Stimulated activated CD4-positive, alpha-beta T cell treated with anti-CD3 and anti-CD28 coated beads, Interleukin-1b, Interleukin-23, amount 100 ng/mL, for 4 hours (primary cell): ENCODE measurements around the gene CLEC16A.

Experiments
- DNase-seq, 2 donors: peaks; one replicate each; pipeline ENCODE4 v3.0.0-alpha.2; 2020; ENCODE audit warnings: low read depth in 2 of 2

The CLEC16A gene

DNA sequence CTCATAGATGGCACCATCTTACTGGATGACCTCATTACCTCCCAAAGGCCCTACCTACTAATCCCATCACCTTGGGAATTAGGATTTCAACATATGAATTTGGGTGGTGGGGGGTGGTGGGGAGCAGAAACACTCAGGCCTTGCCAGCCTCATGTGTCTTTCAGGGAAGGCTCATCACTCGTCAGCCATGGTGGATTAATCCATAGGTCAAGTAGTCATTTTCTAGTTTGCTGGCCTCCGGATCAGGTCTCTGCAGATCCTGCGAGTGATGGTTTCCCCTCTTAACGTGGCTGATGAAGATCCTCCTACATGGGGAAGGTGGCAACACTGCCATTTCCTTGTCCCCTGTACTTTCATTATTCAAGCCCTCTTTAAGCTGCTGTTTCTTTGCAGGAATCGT, 101.1 kb downstream of the CLEC16A start:
- DNase-seq = no peak

DNA sequence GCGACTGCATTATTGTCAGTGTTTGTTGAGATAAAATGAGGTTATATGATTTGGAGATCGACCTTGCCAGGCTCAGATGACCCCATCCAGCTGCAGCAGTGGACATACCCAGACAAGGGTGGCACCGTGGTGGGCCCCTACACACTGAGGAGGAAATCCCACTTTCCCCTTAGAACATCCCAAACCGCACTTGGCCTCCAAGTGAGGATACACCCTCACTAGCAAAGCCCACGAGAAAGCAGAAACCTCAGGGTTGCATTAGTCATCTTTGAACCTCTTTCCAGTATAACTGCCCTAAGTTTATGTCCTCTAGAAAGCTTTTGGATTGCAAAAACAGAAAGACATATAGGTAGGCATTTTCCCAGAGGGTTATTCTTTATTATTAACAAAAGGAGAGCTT, 101.5 kb downstream of the CLEC16A start:
- DNase-seq = no peak

DNA sequence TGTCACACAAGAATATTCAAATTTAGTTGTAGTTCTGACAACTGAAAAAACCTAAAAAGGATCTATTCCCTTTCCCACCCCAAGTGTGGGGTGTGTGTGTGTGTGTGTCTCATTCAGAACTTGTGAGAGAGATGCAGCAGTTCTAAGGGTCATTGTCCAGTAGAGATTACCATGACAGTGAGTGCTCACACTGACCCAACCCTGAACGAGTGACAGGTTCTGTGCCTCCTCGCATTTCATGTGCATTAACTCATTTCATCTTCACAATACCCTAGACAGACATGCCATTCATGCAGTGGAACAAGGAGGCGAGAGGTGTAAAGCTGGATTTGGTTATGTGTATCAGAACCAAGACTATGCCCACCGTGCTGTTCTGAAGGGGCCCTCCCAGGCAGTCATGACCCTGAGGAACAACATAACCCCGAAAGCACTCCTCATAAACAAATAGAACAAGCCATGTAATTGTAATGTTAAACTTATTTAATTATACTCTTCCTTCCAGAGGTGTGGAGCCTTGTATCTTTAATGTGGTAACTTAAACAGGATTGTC, 102.1 kb downstream of the CLEC16A start:
- no peak for DNase-seq

DNA sequence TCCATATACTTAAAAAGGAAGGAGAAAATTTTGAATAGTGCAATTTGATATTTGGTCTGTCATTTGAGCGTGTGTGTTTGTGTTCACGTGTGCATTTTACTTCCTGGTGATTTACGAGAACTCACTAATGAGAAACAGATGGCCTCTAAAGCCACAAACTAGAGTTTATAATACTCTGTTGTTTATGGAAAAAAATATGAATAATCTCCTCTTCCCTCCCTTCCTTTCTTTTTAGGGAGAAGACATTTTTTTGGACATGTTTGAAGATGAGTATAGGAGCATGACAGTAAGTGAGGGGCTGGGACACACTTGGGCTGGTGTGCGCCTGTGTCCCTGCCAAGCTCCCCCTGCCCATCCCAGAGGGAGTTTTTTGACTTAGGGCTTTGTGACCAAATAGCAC, 102.7 kb downstream of the CLEC16A start:
- DNase-seq = no peak

DNA sequence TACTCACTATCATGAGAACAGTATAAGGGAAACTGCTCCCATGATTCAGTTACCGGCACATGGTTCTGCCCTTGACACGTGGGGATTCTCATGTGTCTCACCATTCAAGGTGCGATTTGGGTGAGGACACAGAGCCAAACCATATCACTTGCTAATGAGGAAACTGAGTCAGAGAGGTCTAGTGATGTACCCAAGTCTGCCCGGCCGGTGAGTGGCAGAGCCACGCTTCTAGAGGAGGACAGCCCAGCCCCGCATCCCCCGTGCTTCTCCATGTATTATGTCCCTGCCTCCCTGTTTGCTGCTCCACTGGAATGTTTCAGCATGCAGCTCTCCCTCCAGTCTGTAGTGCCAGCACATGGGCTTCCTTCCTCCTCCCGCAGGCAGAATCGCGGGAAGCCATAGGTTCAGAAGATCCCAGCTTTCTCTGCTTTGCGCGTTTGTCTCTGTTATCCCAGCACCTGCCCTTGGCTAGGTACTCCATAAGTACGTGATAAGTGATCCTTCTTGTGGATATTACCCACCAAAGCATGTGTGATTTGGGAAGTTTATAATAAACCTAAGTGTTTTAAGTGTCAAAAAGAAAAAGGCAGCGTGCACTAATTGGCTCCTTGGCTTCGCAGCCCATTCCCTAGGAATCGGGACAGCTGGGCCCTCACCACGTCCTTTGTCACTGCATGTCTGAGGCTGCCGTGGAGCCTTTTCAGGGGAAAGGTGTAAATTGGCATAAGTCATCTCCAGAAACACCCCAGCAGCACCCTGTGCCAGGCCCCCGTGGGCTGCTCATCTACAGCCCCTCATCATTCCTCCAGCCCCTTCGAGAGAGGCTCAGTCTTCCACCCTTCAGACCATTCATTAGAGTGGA, 103.8 kb downstream of the CLEC16A start:
- DNase-seq = no peak

DNA sequence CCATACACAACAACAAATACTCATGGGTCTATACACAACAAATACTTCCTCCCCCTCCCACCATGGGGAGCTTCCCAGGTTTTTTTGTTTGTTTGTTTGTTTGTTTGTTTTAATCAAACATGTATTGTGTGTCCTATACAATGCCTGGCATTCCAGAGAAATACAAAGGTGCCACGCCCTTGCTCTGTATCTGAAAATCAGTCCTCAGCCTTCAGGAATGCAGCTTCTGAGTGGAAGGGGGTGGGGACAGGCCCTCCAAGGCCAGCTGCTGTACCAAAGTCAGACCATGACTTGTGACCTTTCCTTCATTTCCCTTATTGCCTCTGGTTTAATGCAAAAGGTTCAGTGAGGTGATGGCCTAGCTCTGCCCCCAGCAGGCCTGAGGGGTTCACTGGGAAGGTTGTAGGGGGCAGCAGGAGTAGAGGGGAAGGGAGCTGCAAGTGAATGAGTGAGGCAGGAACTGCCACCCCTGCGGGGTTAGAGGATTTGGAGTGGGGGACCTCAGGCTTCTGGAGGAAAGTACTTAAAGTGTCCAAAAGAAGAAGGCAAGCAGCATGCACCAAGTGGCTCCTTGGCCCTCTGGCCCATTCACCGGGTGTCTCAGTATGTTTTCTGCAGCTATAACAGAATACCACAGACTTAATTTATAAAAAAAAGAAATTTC, 105.2 kb downstream of the CLEC16A start:
- no peak for DNase-seq

DNA sequence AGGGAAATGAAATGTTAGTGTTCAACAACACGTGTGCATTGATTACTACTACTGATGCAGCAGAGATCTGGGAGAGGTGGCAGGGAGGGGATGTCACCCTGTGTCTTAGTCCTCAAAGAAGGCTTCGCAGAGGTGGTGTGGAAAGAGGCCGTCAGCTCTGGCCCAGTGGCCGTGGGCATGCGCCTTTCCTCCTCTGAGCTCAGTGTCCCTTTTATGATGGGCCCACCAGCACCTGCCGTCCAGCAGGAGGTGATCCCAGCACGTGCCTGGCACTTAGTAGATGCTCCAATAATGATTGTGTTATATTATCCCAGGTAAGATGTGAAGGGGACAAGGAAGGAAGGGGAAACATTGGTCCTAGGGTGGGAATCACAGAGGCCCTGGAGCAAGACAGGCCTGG, 106.2 kb downstream of the CLEC16A start:
- DNase-seq = no peak

DNA sequence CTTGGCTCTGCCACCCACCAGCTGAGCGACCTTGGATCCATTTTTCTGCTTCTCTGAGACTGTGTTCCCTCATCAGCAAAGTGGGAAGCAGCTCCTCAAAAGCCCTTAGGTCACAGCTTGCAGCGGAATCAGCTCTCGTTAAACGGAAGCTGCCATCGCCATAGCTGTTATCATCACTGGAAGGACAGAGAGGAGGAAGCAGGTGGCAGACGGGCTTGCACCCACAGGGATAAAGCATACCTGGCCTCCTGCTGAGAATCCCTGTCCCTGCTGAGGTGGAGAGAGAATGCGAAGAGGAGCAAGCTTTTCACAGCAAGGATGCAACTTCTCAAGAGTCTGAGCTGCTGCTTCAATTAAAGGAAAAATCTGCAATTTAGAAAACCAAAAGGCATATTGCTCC, 106.6 kb downstream of the CLEC16A start:
- DNase-seq = no peak

DNA sequence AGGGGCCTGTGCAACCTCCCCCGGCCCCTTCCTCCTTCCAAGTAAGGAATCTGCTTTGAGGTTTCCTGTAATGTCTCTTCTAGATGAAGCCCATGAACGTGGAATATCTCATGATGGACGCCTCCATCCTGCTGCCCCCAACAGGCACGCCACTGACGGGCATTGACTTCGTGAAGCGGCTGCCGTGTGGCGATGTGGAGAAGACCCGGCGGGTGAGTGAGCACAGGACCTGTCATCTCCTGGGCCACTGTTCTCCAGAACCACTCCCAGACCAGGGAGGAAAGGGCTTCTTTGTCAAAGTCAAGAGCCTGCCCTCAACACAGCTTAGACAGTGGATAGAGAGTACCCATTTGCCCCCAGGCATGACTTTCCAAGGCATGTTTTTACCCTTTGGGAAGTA, 107.1 kb downstream of the CLEC16A start:
- DNase-seq = no peak

DNA sequence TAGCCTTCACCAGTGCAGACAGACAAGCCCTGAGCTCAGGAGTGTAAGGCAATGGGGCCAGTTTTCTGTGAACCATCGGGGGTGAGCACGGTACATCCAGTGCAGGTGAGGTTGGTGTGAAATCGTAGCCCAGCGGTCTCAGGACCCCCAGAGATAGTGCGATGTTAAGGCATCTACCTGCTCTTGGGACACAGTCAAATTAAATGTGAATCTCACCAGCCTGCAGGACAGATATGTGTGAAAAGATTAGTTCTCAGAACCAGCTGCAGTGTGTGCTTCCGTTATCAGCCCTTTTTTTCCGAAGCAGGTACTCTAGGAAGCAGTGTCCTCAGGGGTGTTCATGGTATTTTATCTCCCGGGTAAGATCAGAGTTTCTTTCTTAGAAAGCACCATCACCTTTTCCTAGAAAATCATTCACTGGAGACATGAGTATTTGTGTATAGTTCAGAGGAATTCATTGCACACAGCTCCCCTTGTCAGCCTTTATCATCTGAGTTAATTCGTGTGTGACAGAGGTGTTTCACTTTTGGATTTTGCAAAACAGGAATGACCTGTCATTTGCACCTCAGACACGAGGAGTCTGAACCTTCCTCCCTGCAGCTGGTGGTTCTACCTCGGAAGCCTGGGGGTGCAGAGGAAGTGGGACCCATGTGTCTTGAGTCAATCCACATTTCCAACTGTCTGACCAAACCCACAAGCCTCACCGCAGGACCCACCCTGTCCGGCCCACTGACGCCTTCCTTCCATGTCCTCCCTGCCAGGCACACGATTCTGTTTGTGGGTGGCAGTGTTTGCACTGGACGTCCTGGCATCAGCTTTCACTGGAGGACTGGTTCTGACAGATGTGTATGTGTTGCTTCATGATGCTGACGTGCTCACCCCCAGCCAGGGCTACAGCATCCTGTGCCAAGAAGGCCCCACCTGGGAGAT, 107.8 kb downstream of the CLEC16A start:
- DNase-seq = peak; percentile 13 to 27

DNA sequence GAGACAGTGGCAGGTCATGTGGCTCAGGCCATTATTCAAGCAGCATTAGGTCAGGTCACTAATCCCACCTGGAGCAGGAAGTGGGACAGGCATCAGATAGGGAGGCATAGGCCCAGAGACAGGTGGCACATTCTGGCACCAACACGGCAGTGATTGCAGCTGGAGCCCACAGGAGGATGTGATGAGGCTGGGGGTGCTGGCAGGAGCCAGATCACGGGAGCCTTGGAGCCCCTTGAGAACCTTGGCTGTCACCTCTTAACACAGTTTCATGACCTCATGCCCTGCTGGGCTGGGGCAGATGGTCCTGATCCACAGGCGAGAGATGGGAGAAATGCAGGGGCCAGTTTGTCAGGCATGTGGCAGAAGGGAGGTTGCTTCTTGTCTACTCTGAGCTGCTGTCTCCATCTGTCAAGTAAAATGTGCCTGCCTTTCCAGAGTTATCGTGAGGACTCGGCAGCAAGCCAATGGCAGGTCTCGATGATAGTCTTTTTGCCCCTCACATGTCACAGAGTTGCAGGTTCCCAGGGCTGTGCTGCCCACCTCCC, 109.6 kb downstream of the CLEC16A start:
- DNase-seq = no peak

DNA sequence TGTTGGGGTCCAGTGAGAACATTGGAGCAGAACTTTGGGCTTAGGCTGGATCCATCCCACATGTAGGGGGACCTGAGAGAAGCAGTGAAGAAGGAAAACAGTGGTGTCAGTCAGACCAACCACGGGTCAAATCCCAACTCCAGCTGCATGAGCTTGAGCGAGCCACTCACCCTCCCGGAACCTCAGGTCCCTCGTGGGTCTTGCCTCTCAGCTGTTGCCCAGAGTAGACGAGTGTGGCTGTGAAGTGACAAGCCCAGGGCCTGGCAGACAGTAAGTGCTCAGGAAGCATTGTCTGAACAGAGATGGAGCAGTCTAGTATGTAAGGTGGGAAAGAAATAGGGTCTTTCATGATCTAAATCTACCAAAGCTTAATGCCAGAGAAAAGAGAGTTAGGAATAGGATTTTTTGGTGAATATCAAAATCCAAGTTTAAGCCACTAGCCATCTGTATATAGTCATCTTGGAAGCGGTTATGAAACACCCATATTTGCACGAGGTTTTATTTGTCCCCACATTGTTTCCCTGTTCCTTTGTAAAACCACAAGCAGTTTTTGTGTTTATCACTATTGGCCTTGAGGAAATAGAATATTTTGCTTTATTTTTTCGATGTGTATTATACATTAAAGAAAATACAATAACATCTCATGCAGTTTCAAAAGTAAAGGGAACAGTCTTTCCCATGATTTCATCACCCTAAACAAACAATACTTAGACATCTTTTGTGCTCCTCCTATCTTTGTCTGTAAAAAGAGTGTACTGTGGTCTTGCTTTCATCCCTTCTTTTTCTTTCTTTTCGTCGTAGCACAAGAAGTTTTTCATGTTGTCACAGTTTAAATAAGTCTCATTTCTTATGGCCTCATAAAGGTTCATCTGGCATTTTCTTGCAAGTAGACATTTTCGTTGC, 112.0 kb downstream of the CLEC16A start:
- no peak for DNase-seq

DNA sequence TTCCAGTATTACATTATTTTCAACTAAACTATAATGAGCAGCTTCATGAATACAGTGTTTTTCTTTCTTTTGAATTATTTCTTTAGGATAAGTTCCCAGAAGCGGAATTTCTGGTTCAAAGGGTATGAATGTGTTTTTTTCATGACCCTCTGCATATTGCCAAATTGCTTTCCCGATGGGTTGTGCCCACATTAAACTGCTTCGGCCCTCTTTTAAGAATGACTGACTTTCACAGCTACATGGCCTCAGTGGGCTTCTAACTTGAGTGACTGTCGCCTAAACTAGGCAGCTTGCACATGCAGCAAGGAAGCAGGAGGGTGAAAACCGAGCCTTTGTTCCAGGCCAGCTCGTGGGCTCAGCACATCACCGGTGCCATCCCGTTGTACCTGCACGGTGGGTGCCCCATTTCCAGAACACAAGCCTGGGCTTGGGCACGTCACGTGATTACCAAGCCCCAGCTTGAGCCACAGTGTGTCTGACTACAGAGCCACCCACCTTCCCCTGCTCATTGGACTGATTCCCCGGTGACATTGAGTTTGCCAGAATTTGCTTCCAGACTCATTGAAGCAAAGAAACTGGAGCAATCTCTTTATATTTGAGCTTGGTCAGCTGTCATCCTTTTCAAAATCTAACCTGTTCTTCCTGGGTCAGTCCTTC, 112.8 kb downstream of the CLEC16A start:
- DNase-seq = no peak

DNA sequence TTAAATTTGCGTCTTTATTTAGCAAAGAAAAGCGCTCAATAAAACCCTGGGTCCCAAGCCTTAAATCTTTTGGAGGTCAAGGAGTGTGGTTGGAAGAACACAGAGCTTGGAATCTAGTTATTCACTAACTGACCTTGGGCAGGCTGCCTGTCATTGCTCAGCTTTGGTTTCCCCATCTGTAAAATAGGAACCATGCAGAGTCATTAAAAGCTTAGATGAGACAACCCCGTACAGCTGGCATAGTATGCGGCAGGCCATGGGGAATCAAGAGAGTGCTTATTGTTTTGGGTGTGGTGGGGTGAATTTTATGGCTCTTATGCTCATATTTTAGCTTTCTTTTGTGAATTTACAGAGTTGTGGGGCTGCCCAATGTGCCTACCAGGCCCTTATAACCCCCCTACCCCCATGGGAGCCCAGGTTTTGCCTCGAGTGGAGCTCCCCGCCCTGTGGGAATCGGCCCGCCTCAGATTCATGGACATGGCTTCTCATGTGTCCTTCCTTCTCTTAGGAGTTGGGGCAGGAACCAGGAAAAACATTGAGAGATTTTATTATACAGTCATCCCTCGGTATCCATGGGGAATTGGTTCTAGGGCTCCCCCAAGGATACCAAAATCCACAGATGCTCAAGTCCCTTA, 113.5 kb downstream of the CLEC16A start:
- DNase-seq = no peak

DNA sequence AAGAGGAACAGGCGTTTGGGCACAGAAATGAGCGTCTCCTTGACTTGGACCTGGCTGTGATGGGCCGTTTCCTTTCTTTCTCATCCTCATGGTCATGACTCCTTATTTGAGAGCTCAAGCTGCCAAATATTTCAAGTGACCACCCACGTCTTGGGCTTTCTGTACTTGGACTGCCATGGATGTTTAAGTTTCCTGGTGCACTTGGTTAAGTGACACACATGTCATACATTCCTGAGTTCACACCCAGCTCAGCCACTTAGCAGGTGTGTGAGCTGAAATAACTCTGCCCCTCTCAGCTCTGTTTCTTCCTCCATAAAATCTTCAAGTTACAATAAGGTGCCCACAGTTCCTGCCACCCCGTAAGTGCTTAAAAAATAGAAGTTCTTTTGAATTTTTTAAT, 114.5 kb downstream of the CLEC16A start:
- no peak for DNase-seq

DNA sequence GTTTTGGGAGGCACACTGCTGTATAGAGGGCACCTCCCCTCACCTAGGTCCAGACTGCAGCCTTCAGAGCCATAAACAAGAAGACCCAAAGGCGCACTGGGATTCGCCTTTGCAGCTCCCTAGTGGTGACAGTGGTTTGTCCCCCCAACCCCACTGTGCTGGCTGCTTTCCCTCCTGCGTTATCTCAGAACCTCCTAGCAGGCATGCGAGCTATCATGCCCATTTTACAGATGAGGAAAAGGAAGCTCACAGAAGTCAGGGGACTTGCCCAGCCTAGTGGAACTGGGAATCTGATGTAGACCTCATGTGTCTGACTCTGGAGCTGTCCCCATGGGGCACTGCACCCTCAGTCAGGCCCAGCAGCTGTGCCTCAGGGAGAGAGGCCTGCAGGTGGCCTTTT, 115.2 kb downstream of the CLEC16A start:
- no peak for DNase-seq

DNA sequence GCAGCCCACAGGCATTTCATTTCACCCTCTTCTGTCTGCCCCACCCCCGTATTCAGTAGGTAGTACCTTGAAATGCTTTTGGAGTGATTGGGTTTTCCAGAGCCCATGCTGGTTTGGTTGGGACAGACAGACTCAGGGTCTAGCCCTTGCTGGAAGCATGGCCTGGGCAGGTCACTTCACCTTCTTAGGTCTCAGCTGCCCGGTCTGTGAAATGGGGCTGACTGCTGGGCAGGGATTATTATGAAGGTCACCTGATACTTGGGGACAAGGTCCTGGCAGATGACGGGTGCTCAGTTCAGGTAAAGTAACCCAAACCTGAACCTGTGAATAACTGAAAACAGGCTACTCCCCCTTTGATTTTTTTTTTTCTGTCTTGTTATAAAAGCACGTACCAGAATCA, 116.0 kb downstream of the CLEC16A start:
- DNase-seq = no peak

DNA sequence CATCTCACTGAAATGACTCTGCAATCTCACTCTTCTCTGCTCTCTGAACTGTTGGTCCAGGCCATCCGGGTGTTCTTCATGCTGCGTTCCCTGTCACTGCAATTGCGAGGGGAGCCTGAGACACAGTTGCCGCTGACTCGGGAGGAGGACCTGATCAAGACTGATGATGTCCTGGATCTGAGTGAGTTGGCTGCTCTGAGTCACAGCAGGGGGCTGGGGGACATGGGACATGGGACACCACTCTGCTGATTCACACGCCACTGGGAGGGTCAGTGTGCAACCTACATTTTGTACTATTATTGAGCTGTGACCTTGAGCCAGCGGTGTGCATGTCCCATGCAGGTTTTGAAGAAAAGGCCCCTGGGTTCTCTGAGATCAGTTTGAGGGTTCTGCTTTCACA, 116.5 kb downstream of the CLEC16A start:
- no peak for DNase-seq

DNA sequence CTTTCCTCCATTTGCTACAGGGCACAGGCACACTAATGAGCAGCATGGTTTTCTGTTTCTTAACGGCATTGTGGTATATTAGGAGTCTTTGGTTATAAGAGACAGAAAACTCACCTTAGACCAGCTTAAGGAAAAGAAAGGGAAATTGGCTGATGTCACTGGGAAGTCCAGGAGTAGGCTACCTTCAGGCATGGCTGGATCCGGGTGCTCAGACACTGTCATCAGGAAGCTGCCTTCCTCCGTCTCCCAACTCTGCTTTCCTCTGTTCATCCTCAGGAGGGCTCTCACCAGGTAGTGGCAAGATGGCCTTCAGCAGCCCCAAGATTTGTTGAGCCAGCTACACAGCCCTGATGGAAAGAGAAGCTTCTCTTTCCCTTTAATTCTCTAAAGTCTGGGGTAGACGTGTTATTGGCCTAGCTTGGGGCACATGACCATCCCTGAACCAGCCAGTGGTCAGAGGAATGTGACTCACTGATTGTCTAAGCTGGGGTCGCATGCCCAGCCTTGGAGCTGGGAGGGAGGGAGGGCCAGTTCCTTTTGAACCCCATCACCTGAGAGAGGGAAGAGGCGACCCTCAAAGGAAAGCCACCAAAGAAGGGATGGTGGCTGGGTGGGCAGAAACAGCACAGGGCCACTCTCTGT, 117.4 kb downstream of the CLEC16A start:
- DNase-seq = no peak
